Left ventricle myocardium inferior (tissue), 1 donor: ENCODE data around the gene ATRIP. TPM values are rescaled to one million over a fixed set of nuclear protein-coding genes. Genes with fewer than 3 reads are reported as not detected.

Source experiments
- DNase-seq: peaks from one replicate; pipeline ENCODE4 v3.0.0-alpha.2; 2020
- H3K27ac ChIP-seq: fragments of 200-600 bp; replicated peaks from 2 replicates; pipeline ENCODE4 v1.8.0; 2021
- H3K27me3 ChIP-seq: fragments of 200-600 bp; 2 replicates; pipeline ENCODE4 v1.8.0; 2021; ENCODE audit warnings: low read depth
- H3K36me3 ChIP-seq: fragments of 200-600 bp; 2 replicates; pipeline ENCODE4 v1.8.0; 2021
- H3K4me1 ChIP-seq: fragments of 200-600 bp; 2 replicates; pipeline ENCODE4 v1.8.0; 2021
- H3K4me3 ChIP-seq: fragments of 200-600 bp; 2 replicates; pipeline ENCODE4 v1.8.0; 2021; ENCODE audit warnings: mild to moderate bottlenecking, moderate library complexity
- H3K9me3 ChIP-seq: fragments of 200-600 bp; replicated peaks from 2 replicates; pipeline ENCODE4 v1.8.0; 2021
- intact Hi-C: fragments of 100-400 bp; cut with micrococcal nuclease; formaldehyde crosslinking; loops from one replicate; pipeline ENCODE4 v1.11.0; 2022
- total RNA-seq: library from RNA; stranded (reverse); fragmentation: NEBNext Ultra II Directional; extraction: Animal tissue kit (Norgen Biotek cat#: 25700); gene quantifications from one replicate; pipeline ENCODE4 v1.2.1, GENCODE V29; 2021
- TF ChIP-seq, protein P1 (sequence below): fragments of 200-600 bp; IDR thresholded peaks from 2 replicates; pipeline ENCODE4 v1.8.0; 2021; ENCODE audit warnings: antibody characterized with exemption, mild to moderate bottlenecking, borderline replicate concordance
- donor health status: DM: no; HTN: yes; CAD: no; lungs with severe emphysema.

Gene ATRIP
- total RNA-seq, 1 donor from 2014 or later: 4.3 TPM

DNA sequence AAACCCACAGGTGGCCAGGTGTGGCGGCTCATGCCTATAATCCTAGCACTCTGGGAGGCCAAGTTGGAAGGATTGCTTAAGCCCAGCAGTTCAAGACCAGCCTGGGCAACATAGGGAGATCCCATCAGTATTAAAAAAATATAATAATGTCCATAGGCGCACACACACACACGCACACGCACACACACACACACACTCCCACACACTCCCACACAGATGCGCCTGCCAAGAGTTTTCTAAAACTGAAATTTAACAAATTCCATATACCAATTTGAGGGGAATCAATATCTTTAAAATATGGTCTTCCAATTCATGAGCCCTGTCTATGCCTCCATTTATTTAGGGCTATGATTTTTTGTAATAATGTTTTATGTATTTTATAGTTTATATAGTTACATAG is 40.4 kb downstream of the ATRIP start:
- no peaks in the 10 kb centered on the region for H3K36me3 ChIP-seq
- no peaks in the 10 kb centered on the region for H3K27me3 ChIP-seq
- DNase-seq: no peak
- no peaks in the 10 kb centered on the region for H3K9me3 ChIP-seq
- H3K27ac ChIP-seq: no peak overlapping the region
- H3K4me1 ChIP-seq: no peaks in the 10 kb centered on the region
- TF ChIP-seq, protein P1, sequence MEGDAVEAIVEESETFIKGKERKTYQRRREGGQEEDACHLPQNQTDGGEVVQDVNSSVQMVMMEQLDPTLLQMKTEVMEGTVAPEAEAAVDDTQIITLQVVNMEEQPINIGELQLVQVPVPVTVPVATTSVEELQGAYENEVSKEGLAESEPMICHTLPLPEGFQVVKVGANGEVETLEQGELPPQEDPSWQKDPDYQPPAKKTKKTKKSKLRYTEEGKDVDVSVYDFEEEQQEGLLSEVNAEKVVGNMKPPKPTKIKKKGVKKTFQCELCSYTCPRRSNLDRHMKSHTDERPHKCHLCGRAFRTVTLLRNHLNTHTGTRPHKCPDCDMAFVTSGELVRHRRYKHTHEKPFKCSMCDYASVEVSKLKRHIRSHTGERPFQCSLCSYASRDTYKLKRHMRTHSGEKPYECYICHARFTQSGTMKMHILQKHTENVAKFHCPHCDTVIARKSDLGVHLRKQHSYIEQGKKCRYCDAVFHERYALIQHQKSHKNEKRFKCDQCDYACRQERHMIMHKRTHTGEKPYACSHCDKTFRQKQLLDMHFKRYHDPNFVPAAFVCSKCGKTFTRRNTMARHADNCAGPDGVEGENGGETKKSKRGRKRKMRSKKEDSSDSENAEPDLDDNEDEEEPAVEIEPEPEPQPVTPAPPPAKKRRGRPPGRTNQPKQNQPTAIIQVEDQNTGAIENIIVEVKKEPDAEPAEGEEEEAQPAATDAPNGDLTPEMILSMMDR: no peak
- no peak overlapping the region for H3K4me3 ChIP-seq
- intact Hi-C loops: no loop called here

DNA sequence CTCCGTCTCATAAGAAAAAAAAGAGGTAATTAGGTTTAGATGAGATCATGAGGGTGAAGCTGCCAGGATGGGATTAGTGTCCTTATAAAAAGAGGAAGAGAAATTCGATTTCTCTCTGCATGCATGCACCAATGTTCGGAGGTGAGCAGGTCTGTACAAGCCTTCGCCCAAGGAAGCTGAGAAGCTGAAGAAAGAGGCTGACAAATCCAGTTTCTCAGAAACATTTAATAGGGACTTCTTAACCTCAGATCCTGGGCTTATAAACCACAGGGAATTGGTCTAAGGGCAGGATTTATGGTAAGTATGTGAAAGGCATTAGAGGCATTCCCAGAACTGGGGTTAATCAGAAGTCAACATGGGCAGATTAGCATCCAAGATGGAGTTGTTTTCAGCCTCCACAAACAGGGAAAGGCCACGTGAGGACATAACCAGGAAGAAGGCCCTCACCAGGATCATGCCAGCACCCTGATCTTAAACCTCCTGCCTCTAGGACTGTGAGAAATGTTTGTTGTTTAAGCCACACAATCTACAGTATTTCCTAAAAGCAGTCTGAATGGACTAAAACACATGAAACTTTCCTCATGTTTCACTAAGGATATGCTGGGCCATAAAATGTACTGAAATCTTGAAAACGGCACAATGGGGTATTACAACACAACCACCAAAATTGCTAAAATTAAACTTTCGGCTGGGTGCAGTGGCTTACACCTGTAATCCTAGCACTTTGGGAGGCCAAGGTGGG is 46.1 kb downstream of the ATRIP start:
- Histone ChIP-seq H3K9me3 (no peaks in the 10 kb centered on the region), H3K36me3 (peaks cover 32% of the 10 kb centered on the region), H3K27me3 (no peaks in the 10 kb centered on the region), H3K4me3 (no peak overlapping the region), H3K27ac (no peak overlapping the region), H3K4me1 (no peaks in the 10 kb centered on the region)
- intact Hi-C loops: no loop called here
- DNase-seq: no peak
- TF ChIP-seq, protein P1: no peak

GRCh38 chr3:48493203-48493501 is 46.6 kb downstream of the ATRIP start:
- TF ChIP-seq, protein P1: no peak
- H3K27me3 ChIP-seq: no peaks in the 10 kb centered on the region
- DNase-seq: no peak
- H3K9me3 ChIP-seq: peaks cover under 1% of the 10 kb centered on the region
- no peak overlapping the region for H3K4me3 ChIP-seq
- no peaks in the 10 kb centered on the region for H3K4me1 ChIP-seq
- intact Hi-C loops: no loop called here
- H3K36me3 ChIP-seq: peaks cover 37% of the 10 kb centered on the region
- no peak overlapping the region for H3K27ac ChIP-seq

DNA sequence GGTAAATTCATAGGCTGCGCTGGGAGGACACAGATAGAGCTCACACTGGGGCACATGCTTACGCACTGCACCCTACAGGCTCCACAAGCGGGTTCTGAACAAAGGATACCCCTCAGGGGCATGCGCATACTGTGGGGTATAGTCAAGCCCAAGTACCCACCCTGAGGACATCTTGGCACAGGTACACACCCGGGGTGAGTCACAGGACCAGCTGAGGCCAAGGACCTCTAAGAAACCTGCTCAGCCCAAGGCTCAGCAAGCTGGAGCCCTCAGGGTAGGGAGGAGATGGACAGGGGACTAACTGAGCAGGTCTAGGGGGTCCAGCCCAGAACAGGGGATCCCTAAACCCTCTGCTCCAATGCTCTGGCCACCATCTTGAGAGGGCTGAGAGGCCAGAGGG is 54.1 kb downstream of the ATRIP start:
- intact Hi-C loops: no loop called here
- peaks cover 4% of the 10 kb centered on the region for H3K9me3 ChIP-seq
- H3K4me1 ChIP-seq: peaks cover 39% of the 10 kb centered on the region
- H3K27me3 ChIP-seq: no peaks in the 10 kb centered on the region
- no peak overlapping the region for H3K27ac ChIP-seq
- TF ChIP-seq, protein P1: no peak
- peaks cover 32% of the 10 kb centered on the region for H3K36me3 ChIP-seq
- no peak for DNase-seq
- H3K4me3 ChIP-seq: no peak overlapping the region

- Histone ChIP-seq H3K27ac (no peak overlapping the region), H3K9me3 (peaks cover 4% of the 10 kb centered on the region), H3K36me3 (peaks cover 26% of the 10 kb centered on the region), H3K27me3 (no peaks in the 10 kb centered on the region), H3K4me1 (peaks cover 39% of the 10 kb centered on the region), H3K4me3 (no peak overlapping the region)
- DNase-seq: no peak
- intact Hi-C loops: no loop called here
- TF ChIP-seq, protein P1: no peak
Measured at GRCh38 chr3:48501196-48501595, 54.7 kb downstream of the ATRIP start.
